Stimulated activated CD8-positive, alpha-beta memory T cell treated with anti-CD3 and anti-CD28 coated beads, Interleukin-7, amount 100 ng/mL, for 24 hours (primary cell): ENCODE results near the gene KCNMA1.

Experiments
- DNase-seq: peaks from one replicate; pipeline ENCODE4 v3.0.0-alpha.2; 2020; ENCODE audit warnings: low read depth

Gene KCNMA1

GRCh38 chr10:77147871-77148270 lies 489.7 kb downstream of the KCNMA1 start:
- no peak for DNase-seq

GRCh38 chr10:77146712-77147336 lies 490.8 kb downstream of the KCNMA1 start:
- DNase-seq: no peak

- DNase-seq: no peak
Measured at GRCh38 chr10:77144656-77145055, 493.0 kb downstream of the KCNMA1 start.

GRCh38 chr10:77139252-77140160 lies 498.1 kb downstream of the KCNMA1 start:
- no peak for DNase-seq

- DNase-seq: no peak
Measured at GRCh38 chr10:77138541-77138940, 499.1 kb downstream of the KCNMA1 start.

GRCh38 chr10:77135555-77135954 lies 502.1 kb downstream of the KCNMA1 start:
- DNase-seq: no peak

GRCh38 chr10:77131214-77131613 lies 506.4 kb downstream of the KCNMA1 start:
- no peak for DNase-seq

GRCh38 chr10:77127243-77127642 lies 510.4 kb downstream of the KCNMA1 start:
- DNase-seq: no peak

GRCh38 chr10:77125231-77125630 lies 512.4 kb downstream of the KCNMA1 start:
- no peak for DNase-seq

GRCh38 chr10:77123330-77123729 lies 514.3 kb downstream of the KCNMA1 start:
- no peak for DNase-seq

GRCh38 chr10:77121829-77122228 lies 515.8 kb downstream of the KCNMA1 start:
- DNase-seq: no peak

- DNase-seq: no peak
Measured at GRCh38 chr10:77120666-77121376, 516.8 kb downstream of the KCNMA1 start.

- DNase-seq: no peak
Measured at GRCh38 chr10:77120012-77120411, 517.6 kb downstream of the KCNMA1 start.

- no peak for DNase-seq
Measured at GRCh38 chr10:77118603-77119282, 518.9 kb downstream of the KCNMA1 start.

- DNase-seq: no peak
Measured at GRCh38 chr10:77117501-77117900, 520.1 kb downstream of the KCNMA1 start.

GRCh38 chr10:77116904-77117303 lies 520.7 kb downstream of the KCNMA1 start:
- DNase-seq: no peak

- DNase-seq: no peak
Measured at GRCh38 chr10:77114181-77114821, 523.3 kb downstream of the KCNMA1 start.

GRCh38 chr10:77111611-77112550 lies 525.7 kb downstream of the KCNMA1 start:
- DNase-seq: no peak

GRCh38 chr10:77110757-77111156 lies 526.9 kb downstream of the KCNMA1 start:
- DNase-seq: no peak

- DNase-seq: no peak
Measured at GRCh38 chr10:77109351-77109994, 528.1 kb downstream of the KCNMA1 start.
